Measurements from ENCODE around the gene PYGL.
A peak's percentile ranks its signal among the peaks of the same experiment; 100 is the strongest.

PYGL gene

DNA sequence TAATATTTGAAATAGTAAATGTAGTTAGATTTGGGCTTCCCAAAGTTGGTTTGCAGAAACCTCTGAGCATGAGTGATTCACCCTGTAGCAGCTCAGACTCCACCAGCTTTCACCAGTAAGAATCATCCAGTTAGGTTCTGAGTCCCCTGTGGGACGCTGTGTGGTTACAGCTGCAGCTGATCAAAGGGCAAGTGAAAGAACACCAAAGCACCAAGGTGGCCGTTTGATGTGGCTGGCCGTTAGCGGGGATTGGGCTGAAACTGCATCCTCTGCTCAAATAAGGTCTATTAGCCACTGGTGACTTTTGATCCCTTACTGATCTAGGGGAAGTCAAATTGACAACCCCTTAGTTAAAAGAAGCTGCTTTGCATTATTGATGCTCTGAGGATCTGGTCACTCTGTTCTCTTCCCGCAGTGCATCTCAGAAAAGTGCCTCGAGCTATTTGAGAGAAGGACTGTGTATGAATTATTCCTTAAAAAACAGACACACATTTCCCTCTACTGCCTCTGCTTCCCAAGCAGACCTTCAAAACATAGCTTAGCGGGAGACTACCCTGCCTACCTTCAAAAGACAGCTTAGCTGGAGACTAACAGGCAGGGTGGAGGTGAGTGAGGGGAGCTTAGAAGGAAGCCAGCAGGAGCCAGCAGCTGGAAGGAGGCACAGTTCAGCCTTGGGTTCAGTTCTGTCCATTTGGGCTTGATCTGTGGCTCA, 68.8 kb downstream of the PYGL start:
- no peak for DNase-seq (ENCODE audit: low spot score)
- FAIRE-seq = no peak

DNA sequence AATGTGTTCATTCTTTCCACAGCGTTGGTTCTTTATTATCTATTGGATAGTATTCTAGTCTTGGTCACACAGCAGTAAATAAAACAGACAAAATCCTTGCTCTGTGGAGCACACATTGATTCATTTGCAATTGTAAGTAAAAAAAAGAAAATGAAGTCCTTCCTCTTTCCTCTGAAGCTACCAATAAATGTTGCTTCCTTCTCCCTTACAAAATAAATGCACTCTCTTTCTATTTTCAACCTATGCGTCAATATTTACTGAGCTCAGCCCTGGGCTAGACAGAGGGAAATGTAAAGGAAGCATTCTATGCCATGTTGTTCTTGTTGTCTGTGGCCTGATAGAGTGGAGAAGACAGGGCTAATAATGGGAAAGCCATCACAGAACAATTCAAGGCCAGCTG, 69.5 kb downstream of the PYGL start:
- DNase-seq (ENCODE audit: low spot score) = no peak
- no peak for FAIRE-seq

- DNase-seq (ENCODE audit: low spot score) (no peak), FAIRE-seq (no peak)
Observed at GRCh38 chr14:50871914-50872732, 72.2 kb downstream of the PYGL start, which contains the start of gene ABHD12B. Gene ABHD12B, plus strand, starts transcription at chr14:50872053. Its CDS starts 122 bp downstream, at chr14:50872175.

GRCh38 chr14:50871228-50871627, 73.1 kb downstream of the PYGL start:
- FAIRE-seq (no peak), DNase-seq (ENCODE audit: low spot score) (no peak)

- no peak for FAIRE-seq
- DNase-seq (ENCODE audit: low spot score) = no peak
Observed at GRCh38 chr14:50865391-50866076, 78.7 kb downstream of the PYGL start.

DNA sequence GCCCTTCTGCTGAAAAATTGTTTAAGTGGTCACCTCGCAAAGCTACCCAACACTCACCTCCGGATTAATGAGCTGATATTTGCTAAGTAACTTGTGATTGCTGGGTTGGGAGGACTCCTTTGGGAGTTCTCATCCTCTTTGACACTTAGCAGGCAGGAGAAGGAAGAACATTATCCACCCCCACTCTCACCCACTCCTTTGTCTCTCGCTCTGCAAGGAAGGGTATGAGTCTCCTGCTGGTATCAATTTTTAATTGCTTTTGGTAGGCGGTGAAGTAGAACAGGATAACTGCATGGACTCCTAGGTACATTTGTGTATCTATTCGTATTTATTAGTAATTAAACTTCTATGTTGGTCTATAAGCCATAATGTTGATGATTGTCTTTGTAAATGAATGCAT, 79.3 kb downstream of the PYGL start:
- no peak for FAIRE-seq

GRCh38 chr14:50864237-50864636, 80.0 kb downstream of the PYGL start:
- DNase-seq (ENCODE audit: low spot score) (no peak), FAIRE-seq (no peak)

More for the DNA sequence above, 79.3 kb downstream of the PYGL start:
- no peak for DNase-seq (ENCODE audit: low spot score)

DNA sequence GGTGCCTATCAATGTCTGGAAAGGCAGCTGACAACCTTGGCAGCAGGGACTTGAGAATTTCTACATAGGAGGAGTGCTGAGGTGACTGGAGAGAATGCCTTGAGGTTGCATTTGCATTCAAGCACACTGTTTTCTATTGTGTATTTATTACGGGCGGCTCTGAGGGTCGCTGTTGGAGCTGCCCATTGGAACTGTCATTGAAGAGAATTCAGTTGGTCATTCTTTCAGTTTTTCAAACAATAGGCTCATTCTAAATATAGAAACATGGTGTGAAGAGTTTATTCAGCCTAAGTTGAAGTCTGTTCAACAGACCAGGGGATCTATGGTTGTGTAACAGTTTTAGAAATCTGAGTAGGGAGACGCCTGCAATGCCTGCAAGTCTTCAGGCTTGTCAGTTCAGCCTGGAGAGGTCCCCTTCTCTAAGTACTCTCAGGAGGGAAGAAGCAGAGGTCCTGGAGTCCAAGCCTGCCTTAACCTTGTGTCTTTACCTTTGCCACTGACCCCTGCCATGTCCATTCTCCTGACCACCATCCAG, 82.2 kb downstream of the PYGL start:
- DNase-seq (ENCODE audit: low spot score) (no peak), FAIRE-seq (no peak)

DNA sequence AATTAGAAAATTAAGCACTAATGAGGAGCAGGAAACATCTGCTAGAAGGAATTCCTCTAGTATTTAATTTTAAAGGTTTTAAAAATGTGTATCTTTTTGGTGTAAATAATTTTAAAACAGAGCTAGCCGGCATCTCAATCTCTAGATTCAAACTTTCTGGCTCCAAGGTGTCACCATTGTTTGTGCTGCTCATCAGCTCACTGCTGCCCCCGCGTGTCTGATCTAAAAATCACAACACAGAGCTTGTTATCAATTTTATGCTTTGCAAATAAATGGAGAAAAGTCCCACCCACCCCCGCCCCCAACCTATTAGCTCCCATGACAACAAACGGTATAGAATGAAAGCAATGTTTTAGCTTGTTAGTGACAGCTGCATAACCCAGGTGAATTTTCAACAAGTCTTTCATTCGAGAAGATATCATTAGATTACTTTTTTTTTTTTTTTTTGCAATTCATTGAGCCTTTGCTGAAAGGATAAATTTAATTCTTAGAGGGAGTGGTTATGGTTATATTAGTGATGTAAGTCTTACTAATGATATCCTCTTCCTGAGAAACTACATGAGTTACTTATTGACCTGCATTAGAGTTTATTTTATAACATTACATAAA, 83.7 kb downstream of the PYGL start:
- FAIRE-seq = peak; percentile 33

GRCh38 chr14:50859296-50859624, 85.0 kb downstream of the PYGL start:
- FAIRE-seq (no peak), DNase-seq (ENCODE audit: low spot score) (no peak)

More for the DNA sequence above, 83.7 kb downstream of the PYGL start:
- DNase-seq (ENCODE audit: low spot score) = peak; percentile 38

GRCh38 chr14:50856660-50857059, 87.6 kb downstream of the PYGL start:
- DNase-seq (ENCODE audit: low spot score) (no peak), FAIRE-seq (no peak)

- FAIRE-seq = no peak
- DNase-seq (ENCODE audit: low spot score) = no peak
Observed at GRCh38 chr14:50855558-50855957, 88.7 kb downstream of the PYGL start.
